ENCODE measurements around the gene TRIM50. TPM values are rescaled to one million over a fixed set of nuclear protein-coding genes. Genes with fewer than 3 reads are reported as not detected.
"Not testable (repeated sequence)": the region's sequence is repeated elsewhere in the genome, so short reads cannot be mapped to it uniquely, and the experiment has no call there.

TRIM50 gene
- total RNA-seq, 2 donors from 2014 or later, result not detected

DNA sequence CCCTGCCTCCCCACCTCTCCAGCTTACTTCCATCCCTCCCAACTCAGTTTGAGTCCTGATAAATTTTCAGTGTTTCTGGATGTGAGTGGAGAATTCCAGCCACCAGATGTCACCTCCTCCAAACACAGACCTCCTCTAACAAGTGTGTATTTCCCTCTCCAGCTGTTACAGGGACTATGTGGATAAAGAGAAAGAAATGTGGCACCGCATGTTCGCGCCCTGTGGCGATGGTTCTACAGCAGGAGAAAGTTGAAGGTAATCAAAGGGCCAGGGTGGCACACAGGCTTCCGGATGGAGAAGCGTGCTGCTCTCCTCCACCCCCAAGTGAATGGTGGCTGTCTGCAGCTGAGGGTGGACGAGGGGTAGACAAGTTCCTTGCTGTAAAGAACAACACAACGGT, 14.8 kb upstream of the TRIM50 start:
- Mint-ChIP-seq H3K27ac (no peak overlapping the region), H3K27me3 (peaks cover 35% of the 10 kb centered on the region), H3K4me1 (no peaks in the 10 kb centered on the region), H3K36me3 (ENCODE audit: low read depth) (no peaks in the 10 kb centered on the region), H3K4me3 (no peak overlapping the region)
- ATAC-seq (no peak), DNase-seq (no peak)
- no peaks in the 10 kb centered on the region for H3K9me3 ChIP-seq (ENCODE audit: control insufficient read depth, low read length, poor library complexity, severe bottlenecking)

DNA sequence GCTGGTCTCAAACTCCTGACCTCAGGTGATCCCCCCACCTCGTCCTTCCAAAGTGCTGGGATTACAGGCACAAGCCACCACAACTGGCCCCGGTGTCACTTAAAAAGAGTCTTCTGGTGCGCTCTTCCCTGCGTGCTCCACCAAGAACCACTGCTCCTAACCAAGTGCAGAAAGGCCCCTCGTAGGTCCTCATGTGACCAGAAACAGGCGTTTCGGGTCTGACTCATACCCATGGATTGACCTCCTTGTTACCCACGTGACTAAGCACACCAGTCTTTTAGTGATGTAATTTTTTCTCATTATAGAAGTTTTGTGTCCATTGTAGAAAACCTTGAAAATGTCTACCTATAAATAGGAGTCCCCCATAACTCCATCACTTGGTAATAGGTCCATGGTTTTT, 14.0 kb upstream of the TRIM50 start:
- H3K9me3 ChIP-seq (ENCODE audit: control insufficient read depth, low read length, poor library complexity, severe bottlenecking), result no peaks in the 10 kb centered on the region
- DNase-seq, result no peak
- Mint-ChIP-seq H3K4me1 (peaks cover 3% of the 10 kb centered on the region), H3K4me3 (no peak overlapping the region), H3K36me3 (ENCODE audit: low read depth) (no peaks in the 10 kb centered on the region), H3K27ac (no peak overlapping the region), H3K27me3 (peaks cover 34% of the 10 kb centered on the region)
- ATAC-seq, result no peak

- H3K9me3 ChIP-seq (ENCODE audit: control insufficient read depth, low read length, poor library complexity, severe bottlenecking), result no peaks in the 10 kb centered on the region
- Mint-ChIP-seq H3K27ac (no peak overlapping the region), H3K27me3 (peaks cover 30% of the 10 kb centered on the region), H3K36me3 (ENCODE audit: low read depth) (peaks cover 2% of the 10 kb centered on the region), H3K4me1 (peaks cover 3% of the 10 kb centered on the region), H3K4me3 (no peak overlapping the region)
- no peak for DNase-seq
- ATAC-seq, result no peak
These were observed 12.6 kb upstream of the TRIM50 start for GRCh38 chr7:73340514-73340913.

DNA sequence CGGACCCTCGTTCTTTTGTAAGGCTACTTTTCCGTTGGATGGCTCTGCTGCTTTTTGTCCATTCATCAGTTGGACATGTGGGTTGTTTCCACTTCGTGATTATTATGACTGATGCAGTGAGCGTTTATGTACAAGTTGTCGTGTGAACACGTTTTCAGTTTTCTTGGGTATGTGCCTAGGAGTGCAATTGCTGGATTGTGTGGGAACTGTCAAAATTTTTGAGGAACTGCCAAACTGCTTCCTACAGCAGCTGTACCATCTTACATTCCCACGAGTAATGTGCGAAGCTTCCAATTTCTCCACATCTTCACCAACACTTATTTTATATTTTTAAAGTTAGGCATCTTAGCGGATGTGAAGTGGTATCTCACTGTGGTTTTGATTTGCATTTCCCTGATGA, 10.4 kb upstream of the TRIM50 start:
- H3K27me3 Mint-ChIP-seq, result peaks cover 25% of the 10 kb centered on the region
- peaks cover 3% of the 10 kb centered on the region for H3K4me1 Mint-ChIP-seq
- H3K27ac Mint-ChIP-seq, result no peak overlapping the region
- H3K4me3 Mint-ChIP-seq, result no peak overlapping the region
- H3K36me3 Mint-ChIP-seq (ENCODE audit: low read depth), result peaks cover 2% of the 10 kb centered on the region
- no peaks in the 10 kb centered on the region for H3K9me3 ChIP-seq (ENCODE audit: control insufficient read depth, low read length, poor library complexity, severe bottlenecking)
- DNase-seq (no peak), ATAC-seq (no peak)

DNA sequence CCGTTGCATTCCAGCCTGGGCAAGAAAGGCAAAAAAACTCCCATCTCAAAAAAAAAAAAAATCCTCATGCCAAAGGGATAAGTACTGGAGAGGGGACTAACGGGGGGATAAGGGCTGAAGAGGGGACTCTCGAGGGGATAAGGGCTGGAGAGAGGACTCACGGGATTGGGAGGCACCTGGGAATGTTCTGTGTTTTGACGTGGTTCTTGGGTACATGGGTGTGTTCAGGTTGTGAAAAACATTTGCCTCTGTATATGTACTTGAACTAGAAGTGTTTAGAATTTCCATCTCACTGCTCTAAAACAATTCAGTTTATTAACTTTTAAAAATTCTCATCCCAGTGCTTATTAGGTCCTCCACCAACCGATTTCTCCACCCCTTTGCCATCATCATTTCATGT, 4.6 kb upstream of the TRIM50 start:
- Mint-ChIP-seq H3K4me3 (no peak overlapping the region), H3K27me3 (peaks cover 27% of the 10 kb centered on the region), H3K4me1 (peaks cover 3% of the 10 kb centered on the region), H3K36me3 (ENCODE audit: low read depth) (peaks cover 2% of the 10 kb centered on the region), H3K27ac (no peak overlapping the region)
- DNase-seq (no peak), ATAC-seq (no peak)
- H3K9me3 ChIP-seq (ENCODE audit: control insufficient read depth, low read length, poor library complexity, severe bottlenecking), result no peaks in the 10 kb centered on the region

DNA sequence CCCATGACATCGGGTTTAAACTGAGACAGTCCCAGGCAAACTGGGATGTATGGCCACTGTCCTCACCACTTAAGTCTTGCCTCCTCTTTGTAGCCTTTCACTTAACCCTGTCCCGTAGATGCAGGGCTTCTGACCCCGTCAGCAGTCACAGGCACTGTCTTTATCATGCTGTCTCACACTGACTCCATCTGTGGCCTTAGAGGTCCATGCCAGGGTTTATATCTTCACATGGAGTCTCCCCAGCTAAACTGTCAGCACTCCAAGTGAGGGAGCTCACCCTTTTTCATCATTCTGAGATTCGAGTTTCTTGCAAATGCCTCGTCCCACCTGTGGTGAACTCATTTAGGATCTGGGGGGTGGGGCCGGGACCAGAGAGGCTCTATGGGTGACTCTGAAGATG, 2.9 kb upstream of the TRIM50 start:
- H3K27me3 Mint-ChIP-seq, result peaks cover 22% of the 10 kb centered on the region
- peak overlapping the region; percentile 6 for H3K27ac Mint-ChIP-seq
- H3K4me3 Mint-ChIP-seq, result no peak overlapping the region
- no peak for ATAC-seq
- no peaks in the 10 kb centered on the region for H3K9me3 ChIP-seq (ENCODE audit: control insufficient read depth, low read length, poor library complexity, severe bottlenecking)
- H3K4me1 Mint-ChIP-seq, result peaks cover 2% of the 10 kb centered on the region
- no peak for DNase-seq
- H3K36me3 Mint-ChIP-seq (ENCODE audit: low read depth), result no peaks in the 10 kb centered on the region

- H3K27ac Mint-ChIP-seq, result peak overlapping the region; percentile 6
- no peak for ATAC-seq
- no peak overlapping the region for H3K4me3 Mint-ChIP-seq
- H3K36me3 Mint-ChIP-seq (ENCODE audit: low read depth), result no peaks in the 10 kb centered on the region
- H3K4me1 Mint-ChIP-seq, result peaks cover 2% of the 10 kb centered on the region
- no peak for DNase-seq
- no peaks in the 10 kb centered on the region for H3K9me3 ChIP-seq (ENCODE audit: control insufficient read depth, low read length, poor library complexity, severe bottlenecking)
- H3K27me3 Mint-ChIP-seq, result peaks cover 19% of the 10 kb centered on the region
These were observed 2.1 kb upstream of the TRIM50 start for GRCh38 chr7:73329861-73330581.

GRCh38 chr7:73328696-73329095, 814 bp upstream of the TRIM50 start:
- no peak for ATAC-seq
- H3K36me3 Mint-ChIP-seq (ENCODE audit: low read depth), result no peaks in the 10 kb centered on the region
- DNase-seq, result no peak

GRCh38 chr7:73327449-73327848, 433 bp downstream of the TRIM50 start:
- not testable (repeated sequence) for H3K27me3 Mint-ChIP-seq

More at GRCh38 chr7:73328696-73329095, 814 bp upstream of the TRIM50 start:
- H3K27ac Mint-ChIP-seq, result no peak overlapping the region
- H3K9me3 ChIP-seq (ENCODE audit: control insufficient read depth, low read length, poor library complexity, severe bottlenecking), result no peaks in the 10 kb centered on the region
- no peak overlapping the region for H3K4me3 Mint-ChIP-seq
- peaks cover 18% of the 10 kb centered on the region for H3K27me3 Mint-ChIP-seq
- peaks cover 8% of the 10 kb centered on the region for H3K4me1 Mint-ChIP-seq

GRCh38 chr7:73325424-73325823, 2.5 kb downstream of the TRIM50 start:
- H3K27me3 Mint-ChIP-seq; H3K4me3 Mint-ChIP-seq; DNase-seq; ATAC-seq; H3K36me3 Mint-ChIP-seq (ENCODE audit: low read depth); H3K27ac Mint-ChIP-seq; H3K4me1 Mint-ChIP-seq; H3K9me3 ChIP-seq (ENCODE audit: control insufficient read depth, low read length, poor library complexity, severe bottlenecking): not testable (repeated sequence)

More at GRCh38 chr7:73327449-73327848, 433 bp downstream of the TRIM50 start:
- not testable (repeated sequence) for H3K4me3 Mint-ChIP-seq; H3K27ac Mint-ChIP-seq; ATAC-seq; H3K9me3 ChIP-seq (ENCODE audit: control insufficient read depth, low read length, poor library complexity, severe bottlenecking); DNase-seq; H3K36me3 Mint-ChIP-seq (ENCODE audit: low read depth)
- H3K4me1 Mint-ChIP-seq, result peaks cover 11% of the 10 kb centered on the region

- not testable (repeated sequence) for H3K27me3 Mint-ChIP-seq; H3K4me1 Mint-ChIP-seq; H3K36me3 Mint-ChIP-seq (ENCODE audit: low read depth); H3K9me3 ChIP-seq (ENCODE audit: control insufficient read depth, low read length, poor library complexity, severe bottlenecking)
- Mint-ChIP-seq H3K27ac (peak overlapping the region; percentile 87), H3K4me3 (peak overlapping the region; percentile 88)
- DNase-seq, result peak in 2 of 3 donors; percentile 16 to 25
- peak; percentile 88 for ATAC-seq
These were observed 3.6 kb downstream of the TRIM50 start for GRCh38 chr7:73324081-73324845.

GRCh38 chr7:73323434-73324080, 4.3 kb downstream of the TRIM50 start:
- H3K27me3 Mint-ChIP-seq; ATAC-seq; H3K36me3 Mint-ChIP-seq (ENCODE audit: low read depth); H3K4me1 Mint-ChIP-seq; H3K9me3 ChIP-seq (ENCODE audit: control insufficient read depth, low read length, poor library complexity, severe bottlenecking); DNase-seq: not testable (repeated sequence)
- Mint-ChIP-seq H3K27ac (peak overlapping the region; percentile 87), H3K4me3 (peak overlapping the region; percentile 88)

GRCh38 chr7:73320009-73320408, 7.9 kb downstream of the TRIM50 start:
- not testable (repeated sequence) for H3K36me3 Mint-ChIP-seq (ENCODE audit: low read depth)

More at GRCh38 chr7:73320009-73320408, 7.9 kb downstream of the TRIM50 start:
- H3K9me3 ChIP-seq (ENCODE audit: control insufficient read depth, low read length, poor library complexity, severe bottlenecking); H3K4me1 Mint-ChIP-seq; H3K4me3 Mint-ChIP-seq; DNase-seq; H3K27ac Mint-ChIP-seq; H3K27me3 Mint-ChIP-seq; ATAC-seq: not testable (repeated sequence)

Data from T-helper 17 cell (primary cell).